ENCODE measurements around the gene ZNF740. TPM values are rescaled to one million over a fixed set of nuclear protein-coding genes. Genes with fewer than 3 reads are reported as not detected.

The ZNF740 gene
- total RNA-seq, 1 donor from 2014 or later, result 39.6 TPM

DNA sequence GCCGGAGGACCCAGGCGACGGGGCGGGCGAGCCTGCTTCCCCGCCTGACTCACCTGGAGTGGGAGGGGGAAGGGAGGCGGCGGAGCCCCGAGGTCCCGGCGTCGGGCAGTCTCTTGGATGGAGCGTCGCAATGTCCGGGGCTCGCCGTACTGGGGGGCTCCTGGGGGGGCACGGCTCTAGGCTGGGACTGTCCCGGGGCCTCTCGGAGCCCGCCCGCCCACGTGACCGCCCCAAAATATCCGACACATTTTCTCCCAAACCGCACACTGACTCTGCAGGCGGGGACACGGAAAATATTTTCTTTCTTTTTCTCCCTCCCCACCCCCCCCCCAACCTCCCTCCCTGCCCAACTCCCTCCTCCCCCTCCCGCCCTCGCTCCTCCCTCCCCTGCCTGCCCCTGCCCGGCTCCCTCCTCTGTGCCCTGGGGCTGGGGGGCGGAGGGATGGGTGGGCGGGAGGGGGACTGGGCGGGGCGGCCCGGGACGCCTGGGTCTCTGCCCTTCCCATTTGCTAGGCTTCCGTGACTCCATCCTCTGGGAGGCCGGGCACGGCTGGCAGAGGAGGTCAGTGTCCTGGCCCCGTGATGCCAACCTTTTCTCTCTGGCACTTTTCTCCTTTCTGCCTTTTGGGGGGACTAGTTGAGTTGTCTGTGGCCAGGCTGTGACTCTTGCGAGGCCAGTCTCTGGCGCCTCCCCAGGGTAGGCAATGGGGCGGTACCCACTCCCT is 51.6 kb downstream of the ZNF740 start, which contains the start of gene RARG:
RARG (minus strand) TSS at position 289 of the 725 bp plus-strand sequence. CDS start 4,664 bp downstream, outside the sequence.
- Mint-ChIP-seq H3K27ac (ENCODE audit: unreplicated experiment) (peak within 1 kb of the TSS; percentile 78), H3K9me3 (ENCODE audit: unreplicated experiment) (no peaks in the 10 kb centered on the region), H3K27me3 (ENCODE audit: unreplicated experiment) (peaks cover 5% of the 10 kb centered on the region), H3K4me3 (ENCODE audit: unreplicated experiment) (peak within 1 kb of the TSS; percentile 83), H3K36me3 (ENCODE audit: unreplicated experiment) (peaks cover under 1% of the 10 kb centered on the region), H3K4me1 (ENCODE audit: unreplicated experiment) (peaks cover 55% of the 10 kb centered on the region)
- DNase-seq (ENCODE audit: extremely low spot score, unreplicated experiment), result peak; percentile 91
- TF ChIP-seq CTCF (IDR thresholded peaks at IDR 0.05), result no peak

- Mint-ChIP-seq H3K4me3 (ENCODE audit: unreplicated experiment) (peak overlapping the region; percentile 83), H3K27ac (ENCODE audit: unreplicated experiment) (peak overlapping the region; percentile 78), H3K9me3 (ENCODE audit: unreplicated experiment) (no peaks in the 10 kb centered on the region), H3K36me3 (ENCODE audit: unreplicated experiment) (no peaks in the 10 kb centered on the region), H3K27me3 (ENCODE audit: unreplicated experiment) (peaks cover 9% of the 10 kb centered on the region), H3K4me1 (ENCODE audit: unreplicated experiment) (peaks cover 54% of the 10 kb centered on the region)
- no peak for DNase-seq (ENCODE audit: extremely low spot score, unreplicated experiment)
- no peak for TF ChIP-seq CTCF (IDR thresholded peaks at IDR 0.05)
These were observed 52.3 kb downstream of the ZNF740 start for GRCh38 chr12:53232646-53233461.

- Mint-ChIP-seq H3K27me3 (ENCODE audit: unreplicated experiment) (peaks cover 9% of the 10 kb centered on the region), H3K4me1 (ENCODE audit: unreplicated experiment) (peaks cover 51% of the 10 kb centered on the region), H3K27ac (ENCODE audit: unreplicated experiment) (peak overlapping the region; percentile 14), H3K4me3 (ENCODE audit: unreplicated experiment) (no peak overlapping the region), H3K9me3 (ENCODE audit: unreplicated experiment) (no peaks in the 10 kb centered on the region), H3K36me3 (ENCODE audit: unreplicated experiment) (no peaks in the 10 kb centered on the region)
- no peak for TF ChIP-seq CTCF (IDR thresholded peaks at IDR 0.05)
- no peak for DNase-seq (ENCODE audit: extremely low spot score, unreplicated experiment)
These were observed 53.2 kb downstream of the ZNF740 start for GRCh38 chr12:53233671-53234121.

- Mint-ChIP-seq H3K9me3 (ENCODE audit: unreplicated experiment) (no peaks in the 10 kb centered on the region), H3K36me3 (ENCODE audit: unreplicated experiment) (no peaks in the 10 kb centered on the region), H3K4me3 (ENCODE audit: unreplicated experiment) (no peak overlapping the region), H3K27me3 (ENCODE audit: unreplicated experiment) (peaks cover 9% of the 10 kb centered on the region), H3K4me1 (ENCODE audit: unreplicated experiment) (peaks cover 51% of the 10 kb centered on the region), H3K27ac (ENCODE audit: unreplicated experiment) (no peak overlapping the region)
- no peak for DNase-seq (ENCODE audit: extremely low spot score, unreplicated experiment)
- TF ChIP-seq CTCF (IDR thresholded peaks at IDR 0.05), result no peak
These were observed 53.9 kb downstream of the ZNF740 start for GRCh38 chr12:53234271-53234914.
